Body of pancreas (tissue), 4 donors: ENCODE measurements around the gene GALNT16. TPM values are rescaled to one million over a fixed set of nuclear protein-coding genes. Genes with fewer than 3 reads are reported as not detected.

Source experiments
- ATAC-seq: fragments of 150-250 bp; one replicate; pipeline ENCODE4 v1.9.1; 2016
- DNase-seq, 4 donors: peaks; one replicate each; pipeline ENCODE4 v3.0.0-alpha.2; 2019
- H3K27ac ChIP-seq, 4 donors: fragments of 200-600 bp; sonication (generic); 1 replicate in 3 of 4; 2 replicates in 1 of 4; pipeline versions ENCODE4 v1.5.1 to v1.6.1; 2016 to 2019; ENCODE audit warnings: mild to moderate bottlenecking in 1 of 4, mixed read lengths in 1 of 4, moderate library complexity in 1 of 4
- H3K27me3 ChIP-seq, 2 donors: fragments of 200-600 bp; sonication (generic); one replicate each; pipeline ENCODE4 v1.6.0; 2016; ENCODE audit warnings: mild to moderate bottlenecking in 1 of 2
- H3K36me3 ChIP-seq, 2 donors: fragments of 200-600 bp; sonication (generic); replicated peaks in 1 of 2; 2 replicates each; pipeline ENCODE4 v1.5.1; 2016; ENCODE audit warnings: low read depth in 2 of 2; ENCODE audit not compliant: insufficient read depth in 1 of 2
- H3K4me1 ChIP-seq: fragments of 200-600 bp; sonication (generic); one replicate; pipeline ENCODE4 v1.6.0; 2016
- H3K4me3 ChIP-seq, 2 donors: fragments of 200-600 bp; sonication (generic); 1 replicate in 1 of 2; 2 replicates in 1 of 2; pipeline ENCODE4 v1.5.1; 2016 to 2019
- H3K9me3 ChIP-seq, 3 donors: fragments of 200-600 bp; sonication (generic); 1 replicate in 2 of 3; 2 replicates in 1 of 3; pipeline ENCODE4 v1.5.1; 2016
- POLR2A ChIP-seq, 3 donors: fragments of 450-650 bp; IDR thresholded peaks; one replicate each; pipeline ENCODE4 v1.6.1; 2016; ENCODE audit warnings: antibody characterized with exemption in 3 of 3, mild to moderate bottlenecking in 2 of 3
- WGBS, 2 donors: methylation state at CpG; one replicate each; pipeline ENCODE4 v1.1.5; 2017; 5-methylcytosine and 5-hydroxymethylcytosine counted together
- intact Hi-C: fragments of 100-400 bp; cut with DNase I; formaldehyde crosslinking; loops from one replicate; pipeline ENCODE4 v1.15.1; 2023
- total RNA-seq, 2 donors: library from RNA; depleted of rRNA; stranded (reverse); fragments of >200 nt; gene quantifications; one replicate each; pipeline ENCODE4 v1.1.0, GENCODE V29; 2016
- TF ChIP-seq, protein P1 (sequence below), 7 experiments: fragments of 450-650 bp in 4 of 7; fragments of 200-600 bp in 3 of 7; sonication (generic) in 3 of 7; IDR thresholded peaks; one replicate each; pipeline ENCODE4 v1.5.1; 2016 to 2019; ENCODE audit warnings: antibody characterized with exemption in 7 of 7

GALNT16 gene
- total RNA-seq, 2 donors from 2014 or later: 1.3 to 5.6 TPM

DNA sequence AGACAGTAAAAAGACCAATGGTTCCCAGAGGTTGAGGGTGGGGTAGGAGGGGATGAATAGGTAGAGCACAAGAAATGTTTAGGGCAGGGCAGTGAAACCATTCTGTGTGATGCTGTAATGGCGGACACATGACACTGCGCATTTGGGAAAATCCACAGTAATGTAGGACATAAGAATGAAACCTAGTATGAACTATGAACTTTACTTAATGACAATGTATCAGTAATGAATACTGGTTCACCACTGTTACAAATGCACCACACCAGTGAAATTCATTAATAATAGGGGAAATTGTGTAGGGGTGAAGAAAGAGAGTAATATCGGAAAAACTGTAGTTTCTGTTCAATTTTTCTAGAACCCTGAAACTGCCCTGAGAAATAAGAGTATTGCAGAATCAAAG, 132.5 kb downstream of the GALNT16 start:
- 75 to 92% methylated on average over 3 of the region's 3 CpGs for WGBS, 2 donors
- ATAC-seq (no peak), DNase-seq (no peak)
- intact Hi-C loops: no loop called here
- Histone ChIP-seq H3K4me3 (no peak overlapping the region), H3K4me1 (peaks cover 16% of the 10 kb centered on the region), H3K27ac (no peak overlapping the region), H3K27me3 (no peaks in the 10 kb centered on the region), H3K9me3 (no peaks in the 10 kb centered on the region), H3K36me3 (peaks cover 8 to 23% of the 10 kb centered on the region in 2 donors)
- no peak for TF ChIP-seq POLR2A (IDR thresholded peaks at IDR 0.05)
- TF ChIP-seq, protein P1, sequence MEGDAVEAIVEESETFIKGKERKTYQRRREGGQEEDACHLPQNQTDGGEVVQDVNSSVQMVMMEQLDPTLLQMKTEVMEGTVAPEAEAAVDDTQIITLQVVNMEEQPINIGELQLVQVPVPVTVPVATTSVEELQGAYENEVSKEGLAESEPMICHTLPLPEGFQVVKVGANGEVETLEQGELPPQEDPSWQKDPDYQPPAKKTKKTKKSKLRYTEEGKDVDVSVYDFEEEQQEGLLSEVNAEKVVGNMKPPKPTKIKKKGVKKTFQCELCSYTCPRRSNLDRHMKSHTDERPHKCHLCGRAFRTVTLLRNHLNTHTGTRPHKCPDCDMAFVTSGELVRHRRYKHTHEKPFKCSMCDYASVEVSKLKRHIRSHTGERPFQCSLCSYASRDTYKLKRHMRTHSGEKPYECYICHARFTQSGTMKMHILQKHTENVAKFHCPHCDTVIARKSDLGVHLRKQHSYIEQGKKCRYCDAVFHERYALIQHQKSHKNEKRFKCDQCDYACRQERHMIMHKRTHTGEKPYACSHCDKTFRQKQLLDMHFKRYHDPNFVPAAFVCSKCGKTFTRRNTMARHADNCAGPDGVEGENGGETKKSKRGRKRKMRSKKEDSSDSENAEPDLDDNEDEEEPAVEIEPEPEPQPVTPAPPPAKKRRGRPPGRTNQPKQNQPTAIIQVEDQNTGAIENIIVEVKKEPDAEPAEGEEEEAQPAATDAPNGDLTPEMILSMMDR (IDR thresholded peaks at IDR 0.05): no peak

DNA sequence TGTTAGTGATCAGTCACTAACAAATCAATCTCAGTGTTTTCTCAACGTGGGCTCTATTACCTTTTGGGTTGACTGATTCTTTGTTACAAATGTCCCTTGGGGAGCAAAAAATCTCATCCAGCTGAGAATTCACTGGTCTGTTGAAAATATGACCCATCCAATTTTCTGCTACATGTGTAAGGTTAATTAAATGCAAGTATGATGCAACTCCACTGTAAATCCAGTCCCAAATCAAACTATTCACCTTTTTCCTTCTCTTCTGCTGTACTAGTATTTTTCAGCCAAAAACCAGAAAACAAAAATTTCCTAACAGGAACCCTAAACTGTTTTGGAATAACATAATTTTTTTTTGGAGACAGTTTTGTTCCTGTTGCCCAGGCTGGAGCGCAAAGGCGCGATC, 136.0 kb downstream of the GALNT16 start:
- Histone ChIP-seq H3K4me3 (no peak overlapping the region), H3K27me3 (no peaks in the 10 kb centered on the region), H3K36me3 (peaks cover 8 to 21% of the 10 kb centered on the region in 2 donors), H3K9me3 (no peaks in the 10 kb centered on the region), H3K4me1 (peaks cover 35% of the 10 kb centered on the region), H3K27ac (no peak overlapping the region)
- ATAC-seq (no peak), DNase-seq (no peak)
- intact Hi-C loops: no loop called here
- TF ChIP-seq, protein P1 (IDR thresholded peaks at IDR 0.05): no peak
- TF ChIP-seq POLR2A (IDR thresholded peaks at IDR 0.05): no peak
- WGBS, 2 donors: 81% methylated on average over 4 of the region's 4 CpGs

DNA sequence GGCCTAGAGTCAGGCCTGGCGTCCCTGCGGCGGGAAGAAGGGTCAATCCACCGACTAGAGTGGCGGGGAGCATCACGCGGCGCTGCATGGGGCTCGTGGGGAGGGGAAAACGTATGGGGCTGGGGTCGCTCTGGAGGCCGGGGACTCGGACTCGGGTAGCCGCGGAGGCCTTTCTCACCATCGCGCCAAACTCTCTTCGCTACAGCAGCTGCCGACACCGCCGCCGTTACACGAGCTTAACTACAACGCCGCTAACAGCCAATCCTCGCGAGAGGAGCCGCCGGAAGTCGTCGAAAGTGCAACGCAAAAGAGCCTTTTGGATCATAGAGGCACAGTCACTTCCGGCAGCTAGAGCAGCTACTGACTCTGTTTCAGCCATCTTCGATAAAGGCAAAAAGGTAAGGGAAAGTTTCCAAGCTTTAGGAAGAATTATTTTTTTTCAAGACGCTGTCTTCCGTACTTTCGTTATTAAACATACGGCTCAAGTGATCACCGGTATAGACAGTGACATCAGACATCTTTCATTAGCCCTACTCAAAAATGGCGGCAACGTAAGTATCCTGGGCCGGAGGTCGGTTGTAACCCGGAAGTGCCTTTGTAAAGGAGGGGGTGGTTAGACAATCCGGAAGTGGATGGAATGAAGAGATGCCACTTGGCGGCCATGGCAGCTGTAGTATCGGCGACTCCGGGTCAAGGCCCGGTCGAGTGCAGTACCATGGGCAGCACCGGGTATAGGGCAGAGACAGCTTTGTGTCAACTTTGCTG, 138.3 kb downstream of the GALNT16 start, which contains the start of the genes ERH and SLC39A9:
Gene ERH, minus strand, starts transcription at position 247 of the 765 bp plus-strand sequence. Its CDS starts 66 bp downstream, at position 181.
Gene SLC39A9, plus strand, starts transcription at position 640 of the 765 bp plus-strand sequence. CDS start 678 bp downstream, outside the sequence.
- TF ChIP-seq, protein P1 (IDR thresholded peaks at IDR 0.05): peak in 1 of 7 experiments; percentile 18
- peak; percentile 51 to 89 (median 85) for TF ChIP-seq POLR2A (IDR thresholded peaks at IDR 0.05)
- DNase-seq: peak; percentile 96 to 98 (median 96)
- Histone ChIP-seq H3K9me3 (no peaks in the 10 kb centered on the region), H3K4me3 (peak within 1 kb of the TSS; percentile 83 to 86), H3K4me1 (peaks cover 53% of the 10 kb centered on the region), H3K36me3 (peaks cover 4 to 15% of the 10 kb centered on the region in 2 donors), H3K27ac (peak within 1 kb of the TSS; percentile 80 to 97 (median 88)), H3K27me3 (no peaks in the 10 kb centered on the region)
- WGBS, 2 donors: 0 to 2% methylated on average over 25 to 53 of the region's 53 CpGs
- intact Hi-C loops: no loop called here
- ATAC-seq: peak; percentile 98

DNA sequence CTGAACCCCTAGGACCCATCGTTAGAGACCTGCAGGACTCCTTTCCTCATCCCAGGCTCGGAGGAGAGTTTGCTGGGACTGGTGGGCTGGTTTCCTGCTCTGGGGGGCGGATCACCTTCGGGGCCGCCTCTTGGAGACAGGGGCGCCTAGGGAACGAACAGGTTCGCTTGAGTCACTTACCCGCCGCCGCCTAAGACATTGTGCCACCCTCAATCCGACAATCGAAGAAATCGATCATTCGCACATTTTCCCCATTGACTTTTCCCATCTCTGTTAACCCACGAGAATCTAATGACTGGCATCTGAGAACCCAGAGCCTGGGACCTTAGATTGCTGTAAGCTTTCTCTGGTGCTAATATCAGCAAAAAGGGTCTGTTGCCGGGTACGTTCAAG, 138.9 kb downstream of the GALNT16 start:
- TF ChIP-seq, protein P1 (IDR thresholded peaks at IDR 0.05): no peak
- TF ChIP-seq POLR2A (IDR thresholded peaks at IDR 0.05): no peak
- Histone ChIP-seq H3K4me1 (peaks cover 53% of the 10 kb centered on the region), H3K4me3 (peak overlapping the region; percentile 83 to 86), H3K9me3 (no peaks in the 10 kb centered on the region), H3K27me3 (no peaks in the 10 kb centered on the region), H3K27ac (peak overlapping the region; percentile 80 to 97 (median 88)), H3K36me3 (peaks cover 0 to 11% of the 10 kb centered on the region in 2 donors)
- WGBS, 2 donors: 0 to 1% methylated on average over 16 to 18 of the region's 18 CpGs
- no peak for ATAC-seq
- no peak for DNase-seq
- intact Hi-C loops: no loop called here
